Ectodermal cell (in vitro differentiated cells): ENCODE data around the gene TGFA.

Source experiments
- H3K27ac ChIP-seq: 2 replicates; pipeline ENCODE4 v1.7.0; 2013; ENCODE audit warnings: mild to moderate bottlenecking, low read depth, low read length; ENCODE audit not compliant: insufficient read depth, poor library complexity, severe bottlenecking
- H3K27me3 ChIP-seq: 2 replicates; pipeline ENCODE4 v1.7.0; 2013; ENCODE audit warnings: mild to moderate bottlenecking, low read length; ENCODE audit not compliant: insufficient read depth, control insufficient read depth, poor library complexity, severe bottlenecking
- H3K36me3 ChIP-seq: one replicate; pipeline ENCODE4 v1.7.0; 2013; ENCODE audit warnings: low read length; ENCODE audit not compliant: control insufficient read depth, insufficient read depth
- H3K4me1 ChIP-seq: one replicate; pipeline ENCODE4 v1.7.0; 2013; ENCODE audit warnings: low read length; ENCODE audit not compliant: control insufficient read depth, insufficient read depth
- H3K4me3 ChIP-seq: 2 replicates; pipeline ENCODE4 v1.7.0; 2013; ENCODE audit warnings: low read depth, low read length, control low read depth; ENCODE audit not compliant: insufficient read depth
- H3K9me3 ChIP-seq: 2 replicates; pipeline ENCODE4 v1.7.0; 2013; ENCODE audit warnings: mild to moderate bottlenecking, low read length, moderate library complexity; ENCODE audit not compliant: control insufficient read depth
- WGBS, 2 experiments: methylation state at CpG; one replicate each; pipeline ENCODE4 v1.1.7; 2013; ENCODE audit warnings: missing lambda C conversion rate in 2 of 2; 5-methylcytosine and 5-hydroxymethylcytosine counted together

TGFA gene

GRCh38 chr2:70501728-70502127, 51.9 kb downstream of the TGFA start:
- no peaks in the 10 kb centered on the region for H3K27me3 ChIP-seq
- H3K4me3 ChIP-seq, result no peak overlapping the region
- H3K4me1 ChIP-seq, result no peaks in the 10 kb centered on the region
- no peaks in the 10 kb centered on the region for H3K36me3 ChIP-seq
- no peak overlapping the region for H3K27ac ChIP-seq
- WGBS, 2 experiments, result 82 to 87% methylated on average over 4 of the region's 4 CpGs
- H3K9me3 ChIP-seq, result no peaks in the 10 kb centered on the region

- Histone ChIP-seq H3K27me3 (no peaks in the 10 kb centered on the region), H3K36me3 (no peaks in the 10 kb centered on the region), H3K4me1 (no peaks in the 10 kb centered on the region), H3K9me3 (no peaks in the 10 kb centered on the region), H3K27ac (no peak overlapping the region), H3K4me3 (no peak overlapping the region)
- WGBS, 2 experiments, result 92 to 93% methylated on average over 1 of the region's 1 CpG
Measured at GRCh38 chr2:70501215-70501614, 52.4 kb downstream of the TGFA start.

GRCh38 chr2:70499253-70499652, 54.4 kb downstream of the TGFA start:
- H3K4me3 ChIP-seq, result no peak overlapping the region
- WGBS, 2 experiments, result 94 to 97% methylated on average over 6 to 7 of the region's 7 CpGs
- H3K4me1 ChIP-seq, result no peaks in the 10 kb centered on the region
- H3K27ac ChIP-seq, result no peak overlapping the region
- H3K9me3 ChIP-seq, result no peaks in the 10 kb centered on the region
- H3K36me3 ChIP-seq, result no peaks in the 10 kb centered on the region
- no peaks in the 10 kb centered on the region for H3K27me3 ChIP-seq

GRCh38 chr2:70498528-70498927, 55.1 kb downstream of the TGFA start:
- 92% methylated on average over 1 of the region's 1 CpG for WGBS, 2 experiments
- H3K4me1 ChIP-seq, result no peaks in the 10 kb centered on the region
- H3K27me3 ChIP-seq, result no peaks in the 10 kb centered on the region
- H3K27ac ChIP-seq, result no peak overlapping the region
- H3K36me3 ChIP-seq, result no peaks in the 10 kb centered on the region
- no peaks in the 10 kb centered on the region for H3K9me3 ChIP-seq
- H3K4me3 ChIP-seq, result no peak overlapping the region

- no peak overlapping the region for H3K4me3 ChIP-seq
- H3K36me3 ChIP-seq, result no peaks in the 10 kb centered on the region
- H3K9me3 ChIP-seq, result no peaks in the 10 kb centered on the region
- H3K27ac ChIP-seq, result no peak overlapping the region
- H3K4me1 ChIP-seq, result no peaks in the 10 kb centered on the region
- no peaks in the 10 kb centered on the region for H3K27me3 ChIP-seq
Measured at GRCh38 chr2:70498054-70498453, 55.6 kb downstream of the TGFA start.

DNA sequence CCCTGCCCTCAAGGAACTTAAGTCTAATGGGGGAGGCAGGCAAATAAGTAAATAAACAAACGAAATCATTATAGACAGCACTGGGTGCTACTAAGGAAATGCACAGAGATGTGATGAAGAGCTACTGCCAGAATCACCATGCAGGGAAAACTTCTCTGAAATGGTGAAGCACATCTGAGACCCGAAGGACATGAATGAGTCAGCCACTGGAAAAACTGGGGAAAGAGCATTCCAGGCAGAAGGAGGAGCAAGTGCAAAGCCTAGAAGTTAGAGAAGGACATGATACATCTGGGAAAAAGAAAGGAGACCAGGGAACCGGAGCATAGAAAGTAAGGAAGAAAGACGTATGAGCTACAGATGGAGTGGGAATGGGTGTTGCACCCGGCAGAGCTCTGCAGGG, 56.8 kb downstream of the TGFA start:
- H3K4me3 ChIP-seq, result no peak overlapping the region
- no peaks in the 10 kb centered on the region for H3K9me3 ChIP-seq
- H3K27ac ChIP-seq, result no peak overlapping the region
- H3K36me3 ChIP-seq, result no peaks in the 10 kb centered on the region
- H3K27me3 ChIP-seq, result no peaks in the 10 kb centered on the region
- no peaks in the 10 kb centered on the region for H3K4me1 ChIP-seq
- WGBS, 2 experiments, result 85 to 92% methylated on average over 5 of the region's 5 CpGs

DNA sequence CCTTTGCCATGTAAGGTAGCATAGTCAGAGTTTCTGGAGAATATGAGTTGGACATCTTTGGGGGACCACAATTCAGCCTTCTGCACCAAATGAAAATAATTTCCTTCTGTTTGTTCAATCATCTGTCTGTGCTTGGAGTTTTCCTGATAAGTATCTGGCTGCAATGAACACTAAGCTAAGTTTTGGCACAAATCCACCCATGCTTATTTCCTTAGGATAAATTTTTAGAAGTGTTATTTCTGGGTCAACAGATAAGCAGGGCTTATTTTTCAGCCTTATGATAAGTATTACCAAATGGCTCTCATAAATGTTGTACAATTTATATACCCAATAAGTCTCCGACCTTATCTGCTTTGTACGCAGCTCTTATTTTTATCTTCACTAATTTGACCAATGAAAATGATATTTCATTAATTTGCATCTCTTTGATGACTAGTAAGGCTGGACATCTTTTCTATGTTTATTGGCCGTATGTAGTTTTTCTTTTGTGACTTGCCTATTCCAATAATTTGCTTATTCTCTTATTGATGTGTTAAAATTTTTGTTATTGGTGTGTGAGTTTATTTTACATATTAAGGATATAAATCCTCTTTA, 59.2 kb downstream of the TGFA start:
- no peak overlapping the region for H3K4me3 ChIP-seq
- no peak overlapping the region for H3K27ac ChIP-seq
- WGBS, 2 experiments, result 98 to 100% methylated on average over 2 to 3 of the region's 3 CpGs
- H3K4me1 ChIP-seq, result no peaks in the 10 kb centered on the region
- H3K27me3 ChIP-seq, result no peaks in the 10 kb centered on the region
- no peaks in the 10 kb centered on the region for H3K36me3 ChIP-seq
- H3K9me3 ChIP-seq, result no peaks in the 10 kb centered on the region

- no peak overlapping the region for H3K27ac ChIP-seq
- WGBS, 2 experiments, result 88 to 90% methylated on average over 5 of the region's 5 CpGs
- H3K4me3 ChIP-seq, result no peak overlapping the region
- H3K36me3 ChIP-seq, result no peaks in the 10 kb centered on the region
- no peaks in the 10 kb centered on the region for H3K9me3 ChIP-seq
- no peaks in the 10 kb centered on the region for H3K27me3 ChIP-seq
- no peaks in the 10 kb centered on the region for H3K4me1 ChIP-seq
Measured at GRCh38 chr2:70490381-70490780, 63.2 kb downstream of the TGFA start.

GRCh38 chr2:70489165-70489564, 64.5 kb downstream of the TGFA start:
- Histone ChIP-seq H3K4me3 (no peak overlapping the region), H3K36me3 (no peaks in the 10 kb centered on the region), H3K9me3 (no peaks in the 10 kb centered on the region), H3K27ac (no peak overlapping the region), H3K27me3 (no peaks in the 10 kb centered on the region), H3K4me1 (no peaks in the 10 kb centered on the region)
- WGBS, 2 experiments, result 85 to 88% methylated on average over 10 of the region's 10 CpGs

GRCh38 chr2:70484086-70484485, 69.5 kb downstream of the TGFA start:
- no peaks in the 10 kb centered on the region for H3K27me3 ChIP-seq
- no peak overlapping the region for H3K4me3 ChIP-seq
- no peaks in the 10 kb centered on the region for H3K36me3 ChIP-seq
- 94 to 100% methylated on average over 1 of the region's 1 CpG for WGBS, 2 experiments
- H3K4me1 ChIP-seq, result no peaks in the 10 kb centered on the region
- H3K9me3 ChIP-seq, result no peaks in the 10 kb centered on the region
- H3K27ac ChIP-seq, result no peak overlapping the region

- Histone ChIP-seq H3K4me3 (no peak overlapping the region), H3K27ac (no peak overlapping the region), H3K4me1 (peaks cover 4% of the 10 kb centered on the region), H3K36me3 (no peaks in the 10 kb centered on the region), H3K27me3 (no peaks in the 10 kb centered on the region), H3K9me3 (no peaks in the 10 kb centered on the region)
Measured at GRCh38 chr2:70482401-70482800, 71.2 kb downstream of the TGFA start.
